GM21786 (cell line): Measurements from ENCODE around the gene LENEP.

Source experiments
- ATAC-seq: cut with Tn5 transposase; IDR thresholded peaks from one replicate; pipeline ENCODE4 v1.9.1; 2021; ENCODE audit not compliant: unreplicated experiment

The LENEP gene

DNA sequence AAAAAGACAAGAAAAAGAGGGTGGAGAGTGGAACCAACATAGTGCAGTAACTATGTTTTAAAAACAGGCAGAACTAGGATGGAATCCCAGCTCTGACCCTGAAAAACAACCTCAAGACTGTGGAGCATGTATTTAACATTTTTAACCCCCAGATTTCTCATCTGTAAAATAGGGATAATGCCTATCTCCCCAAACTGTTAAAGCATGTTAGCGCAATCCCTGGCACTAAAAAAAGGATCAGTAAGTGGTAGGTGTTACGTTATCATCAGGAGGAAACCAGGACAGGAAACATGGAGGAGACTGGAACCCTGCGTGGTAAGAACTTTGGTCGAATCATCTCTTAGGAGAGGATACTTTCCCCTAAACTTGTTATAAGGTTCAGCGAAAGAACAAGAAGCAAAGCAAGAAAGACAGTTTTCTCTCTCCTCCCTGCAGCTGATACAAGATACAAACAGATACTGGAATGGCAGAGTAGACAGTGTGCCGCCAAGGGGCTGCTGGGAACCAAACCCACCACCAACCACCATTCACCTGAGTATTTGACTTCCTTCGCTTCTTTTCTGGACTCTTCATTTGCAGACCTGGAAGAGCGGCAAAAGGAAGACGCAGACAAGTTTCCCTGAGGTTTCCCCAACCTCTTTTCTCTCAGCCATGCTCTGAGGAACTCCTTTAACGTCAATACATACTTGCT is 32.8 kb upstream of the LENEP start:
- ATAC-seq = no peak

DNA sequence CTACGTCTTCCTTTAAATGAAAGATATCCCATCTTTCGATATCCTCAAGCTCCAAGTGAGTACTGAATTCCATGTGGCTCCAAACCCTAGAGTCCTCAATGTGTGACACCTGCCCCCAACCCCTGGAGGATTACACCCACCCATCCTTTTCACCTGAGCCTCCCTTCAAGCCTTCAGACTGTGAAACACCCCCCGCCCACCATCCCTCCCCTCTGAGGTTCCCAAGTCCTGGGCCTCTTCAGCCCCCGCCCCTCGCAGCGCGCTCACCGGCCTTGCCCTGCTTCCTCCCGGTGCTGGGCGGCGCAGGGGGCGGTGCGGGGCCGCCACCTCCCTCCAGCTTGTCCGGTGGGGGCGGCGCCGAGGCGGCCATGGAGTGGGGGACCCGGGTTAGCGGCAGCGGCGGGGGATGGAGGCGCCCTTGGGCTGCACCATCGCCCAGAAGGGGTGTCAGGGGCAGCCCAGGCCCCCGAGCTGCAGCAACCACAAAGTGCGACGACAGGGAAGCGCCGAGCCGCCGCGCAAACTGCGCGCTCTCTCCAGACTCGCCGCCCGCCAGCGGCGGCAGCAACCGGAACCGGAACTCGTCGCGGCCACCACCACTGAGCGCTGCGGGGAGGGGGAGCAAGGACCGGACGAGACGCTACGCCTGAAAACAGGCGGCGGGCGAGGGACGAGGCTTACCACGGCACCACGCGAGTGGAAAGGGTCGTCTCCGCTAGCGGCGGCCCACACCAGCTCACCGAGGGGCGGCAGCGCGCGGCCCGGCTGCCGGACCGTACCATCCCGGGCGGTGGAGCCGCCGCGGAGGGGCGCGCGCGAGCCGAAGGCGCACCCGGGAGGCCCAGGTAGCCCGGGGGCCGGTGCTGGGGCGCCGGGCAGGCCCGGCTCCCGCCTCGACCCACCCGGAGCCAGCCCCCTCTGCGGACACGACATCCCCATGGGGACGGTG is 31.9 kb upstream of the LENEP start, which contains the start of gene PYGO2:
PYGO2 (minus strand) TSS at position 576 of the 949 bp plus-strand sequence; CDS start at position 370, 206 bp downstream.
- peak; percentile 77 for ATAC-seq

DNA sequence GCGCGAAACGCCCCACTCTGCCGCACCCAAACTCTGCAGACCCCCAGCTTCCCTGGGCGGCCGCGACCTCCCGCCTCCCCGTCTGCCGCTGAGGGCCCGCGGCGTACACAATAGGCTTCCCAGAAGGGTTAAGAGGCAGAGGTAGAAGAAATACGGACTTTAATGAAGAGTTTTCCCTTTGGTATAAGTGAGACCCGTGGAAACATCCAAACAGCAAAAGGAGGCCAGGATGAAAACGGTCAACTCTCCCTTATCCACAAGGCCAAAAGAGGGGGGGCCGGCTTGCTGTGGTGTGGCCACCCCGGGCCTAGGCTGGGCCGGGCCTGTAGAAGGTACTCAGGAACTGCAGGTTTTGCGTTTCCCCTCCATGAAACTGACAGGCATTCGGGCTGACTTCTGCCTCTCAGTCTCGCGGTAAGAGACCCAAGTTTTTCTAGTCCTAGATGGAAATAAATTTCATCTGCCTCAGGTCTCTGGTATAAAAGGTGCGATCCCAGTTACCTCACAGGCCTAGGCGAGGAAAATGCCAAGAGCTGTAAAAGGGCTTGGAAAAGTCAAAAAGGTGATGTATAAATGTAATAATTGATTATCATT is 31.1 kb upstream of the LENEP start:
- ATAC-seq = no peak

DNA sequence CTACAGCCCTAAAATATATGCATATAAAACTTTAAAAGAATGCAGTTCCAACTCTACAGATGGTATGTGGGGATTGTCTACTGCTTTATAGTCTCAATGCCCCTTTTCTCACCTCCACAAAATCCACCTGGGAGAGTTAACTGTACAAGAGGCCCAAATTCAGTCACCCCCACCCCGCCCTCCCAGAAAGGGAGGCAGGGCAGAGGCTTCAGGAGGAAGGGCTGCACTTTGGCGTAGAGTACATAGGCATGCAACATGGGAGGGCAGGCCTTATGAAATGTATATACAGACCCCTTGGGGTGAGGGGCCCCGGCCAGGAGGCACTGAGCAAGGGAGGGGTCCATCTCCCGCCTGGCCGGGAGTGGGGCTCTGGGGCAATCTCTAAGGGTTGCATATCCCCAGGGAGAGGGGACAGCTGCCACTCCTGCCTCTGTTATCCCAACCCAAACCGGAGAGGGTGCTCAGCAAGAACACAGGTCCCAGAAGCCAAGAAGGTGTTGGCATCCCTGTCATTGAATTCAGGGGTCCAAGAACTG is 30.5 kb upstream of the LENEP start:
- ATAC-seq = no peak

DNA sequence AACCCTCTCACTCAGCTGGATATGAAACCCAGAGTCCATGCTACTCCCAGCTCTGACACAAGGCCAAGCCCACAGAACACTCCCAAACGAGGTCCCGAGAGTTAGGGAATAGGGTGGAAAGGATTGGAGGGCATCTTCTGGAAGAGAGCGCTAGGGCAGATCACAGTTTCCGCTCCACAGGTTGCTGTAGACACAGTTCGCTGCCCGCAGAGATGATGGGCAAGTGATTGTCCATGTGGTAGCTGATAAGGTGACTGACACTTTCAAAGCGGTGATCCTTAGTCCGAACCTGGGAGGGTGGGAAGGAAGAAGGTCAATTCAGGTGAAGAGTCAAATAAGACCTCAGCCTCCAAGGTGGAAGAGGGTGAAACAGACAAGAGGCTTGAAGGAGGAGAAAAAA is 29.7 kb upstream of the LENEP start:
- no peak for ATAC-seq

DNA sequence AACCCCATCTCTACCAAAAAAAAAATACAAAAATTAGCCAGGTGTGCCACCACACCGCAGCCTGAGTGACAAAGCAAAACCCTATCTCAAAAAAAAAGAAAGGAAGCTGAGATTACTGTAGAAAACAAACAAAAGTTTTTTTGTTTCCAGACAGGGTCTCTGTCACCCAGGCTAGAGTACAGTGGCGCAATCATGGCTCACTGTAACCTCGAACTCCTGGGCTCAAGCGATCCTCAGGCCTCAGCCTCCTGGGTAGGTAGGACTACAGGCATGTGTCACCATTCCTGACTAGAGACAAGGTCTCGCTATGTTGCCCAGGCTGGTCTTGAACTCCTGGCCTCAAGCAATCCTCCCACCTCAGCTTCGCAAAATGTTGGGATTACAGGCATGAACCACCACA is 29.0 kb upstream of the LENEP start:
- ATAC-seq = no peak

DNA sequence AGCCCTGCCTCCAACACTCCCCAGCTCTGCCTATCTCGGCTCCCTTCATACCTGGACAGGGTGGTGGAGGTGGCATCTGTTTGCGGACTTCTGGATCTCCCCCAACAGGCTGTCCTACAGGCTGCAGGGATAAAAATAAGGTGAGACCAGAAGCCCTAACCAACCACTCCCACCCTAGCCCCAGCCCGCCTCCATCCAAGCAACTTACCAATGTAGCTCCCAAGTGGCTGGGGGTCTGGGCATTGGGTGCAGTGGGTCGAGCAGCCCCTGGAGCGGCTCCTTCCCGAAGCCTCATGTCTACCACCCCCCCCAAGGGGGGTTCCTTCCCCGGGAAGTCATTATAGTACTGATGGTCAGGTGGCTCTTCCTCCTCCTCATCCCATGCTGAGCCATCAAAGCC is 27.3 kb upstream of the LENEP start:
- no peak for ATAC-seq

DNA sequence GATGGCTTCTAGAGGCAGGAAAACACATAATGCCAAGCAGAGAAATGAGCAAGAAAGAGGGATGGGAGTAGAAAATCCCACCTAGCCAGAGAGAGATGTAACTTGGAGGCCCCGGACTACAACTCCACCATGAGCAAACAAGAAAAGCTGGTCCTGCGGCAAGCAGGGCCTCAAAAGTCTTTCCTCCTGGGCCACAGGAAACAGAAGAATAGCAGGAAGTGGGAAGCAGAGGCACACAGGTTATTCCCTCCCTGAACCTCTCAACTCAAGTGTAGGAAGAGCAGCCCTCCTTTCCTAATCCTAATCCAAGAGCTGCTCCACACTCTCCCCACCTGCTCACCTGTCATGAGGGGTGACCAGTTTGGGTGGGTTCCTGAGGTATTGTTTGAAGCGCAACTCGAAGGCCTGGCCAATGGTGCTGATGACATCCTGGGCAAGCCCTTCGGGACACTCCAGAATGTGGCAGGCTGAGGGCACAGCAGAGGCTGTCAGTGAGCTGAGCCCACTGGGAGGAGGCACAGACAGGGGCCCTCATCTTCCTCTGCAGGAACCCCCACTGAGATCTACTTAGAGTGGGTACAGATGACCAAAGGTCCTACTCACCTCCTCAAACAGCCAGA is 25.9 kb upstream of the LENEP start:
- ATAC-seq = no peak

DNA sequence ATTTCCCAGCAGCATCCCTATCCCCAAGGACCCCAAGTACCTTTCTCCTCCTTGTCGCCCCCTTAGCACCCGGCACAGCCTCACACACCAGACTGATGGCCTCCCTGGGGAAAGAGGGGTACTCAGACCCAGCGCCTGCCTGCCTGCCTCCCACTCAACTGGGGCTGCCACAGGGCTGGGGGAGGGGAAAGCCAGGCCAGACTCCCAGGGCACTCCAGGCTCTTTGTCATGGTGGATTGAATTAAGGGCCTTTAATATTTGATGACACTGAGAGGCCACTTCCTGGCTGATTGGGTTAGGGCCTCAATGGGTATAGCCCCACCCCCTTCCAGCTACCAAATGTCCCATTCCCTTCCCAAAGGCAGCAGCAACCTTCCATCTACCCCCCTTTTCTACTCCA is 24.7 kb upstream of the LENEP start:
- no peak for ATAC-seq

DNA sequence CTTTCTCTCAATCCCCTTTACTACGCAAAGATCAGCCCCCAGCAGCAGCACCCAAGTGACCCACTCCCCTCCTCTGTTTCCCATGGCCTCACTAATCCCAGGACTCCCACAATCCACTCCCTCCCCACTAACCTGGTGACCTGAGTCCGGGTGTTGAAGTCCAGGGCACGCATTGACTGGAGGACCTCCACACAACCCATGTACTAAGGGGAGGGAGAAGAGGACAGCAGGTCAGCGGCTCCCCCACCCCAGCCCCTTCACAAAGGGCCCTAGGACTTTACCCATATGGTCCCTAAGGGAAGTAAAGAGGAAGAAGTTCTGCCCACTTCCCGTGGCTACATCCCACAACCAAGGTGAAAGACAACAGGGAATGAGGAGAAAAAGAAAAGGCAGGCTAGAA is 24.1 kb upstream of the LENEP start:
- ATAC-seq = no peak

DNA sequence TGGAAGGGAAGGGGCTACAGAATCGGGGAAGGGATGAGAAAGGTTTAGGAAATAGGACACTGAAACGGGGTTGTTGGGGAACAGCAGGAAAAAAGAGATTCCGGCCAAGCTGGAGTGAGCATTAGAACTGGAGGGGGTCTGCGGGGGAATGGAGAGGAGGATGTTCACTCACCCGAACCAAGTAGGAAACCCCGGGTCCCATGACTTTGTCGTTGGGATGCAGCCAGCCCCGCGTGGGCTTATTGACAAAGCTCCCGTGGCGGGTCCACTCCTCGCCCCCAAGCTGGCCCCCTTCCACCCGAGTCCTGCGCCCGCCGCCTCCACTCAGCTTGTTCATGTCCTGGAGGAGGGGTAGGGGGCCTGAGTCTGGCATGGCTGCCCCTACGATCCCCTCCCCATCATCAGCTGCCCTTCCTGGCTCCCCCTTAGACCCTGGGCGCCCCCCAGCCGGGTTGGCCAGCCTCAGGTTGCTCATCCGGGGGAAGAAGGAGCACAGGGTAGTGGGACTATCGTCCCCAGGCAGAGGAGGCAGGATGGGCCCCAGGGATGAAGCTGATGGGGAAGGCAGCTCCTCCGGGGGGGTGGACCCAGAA is 23.4 kb upstream of the LENEP start:
- no peak for ATAC-seq

DNA sequence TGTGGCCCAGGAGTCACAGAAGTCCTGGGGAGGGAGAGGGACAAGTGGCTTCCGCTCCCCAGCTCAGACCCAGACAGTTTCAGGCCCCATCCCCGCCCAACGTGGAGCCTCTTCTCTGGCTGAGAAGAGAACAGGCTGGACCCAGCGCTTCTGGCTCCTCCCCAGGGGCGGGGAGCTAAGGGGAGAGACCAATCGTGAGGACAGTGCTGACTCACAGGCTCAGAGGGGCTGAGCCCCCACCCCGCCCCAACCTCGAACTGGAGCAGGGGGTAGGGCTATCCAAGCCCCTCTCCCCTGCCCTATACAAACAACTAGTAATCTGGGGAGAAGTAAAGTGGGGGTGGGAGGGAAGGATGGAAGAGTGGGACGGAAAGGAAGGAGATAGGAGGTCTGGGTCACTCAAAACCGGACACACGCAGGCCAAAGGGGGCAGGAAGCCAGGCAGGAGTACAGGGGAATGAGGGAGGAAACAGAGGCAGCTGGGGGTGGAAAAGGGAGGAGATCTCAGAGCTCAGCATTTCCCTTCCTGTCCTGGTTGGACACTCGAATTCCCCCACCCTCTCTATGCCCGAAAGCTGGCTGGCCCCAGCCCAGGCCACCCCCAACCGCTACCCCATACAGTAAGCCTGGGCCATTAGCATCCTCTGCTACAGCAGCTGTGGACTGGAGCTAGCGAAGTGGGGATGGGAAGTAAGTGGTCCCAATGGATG is 22.6 kb upstream of the LENEP start, which contains the start of gene SHC1:
SHC1 (minus strand) TSS at position 117 of the 710 bp plus-strand sequence. CDS start 221 bp downstream, outside the sequence.
- ATAC-seq = no peak

DNA sequence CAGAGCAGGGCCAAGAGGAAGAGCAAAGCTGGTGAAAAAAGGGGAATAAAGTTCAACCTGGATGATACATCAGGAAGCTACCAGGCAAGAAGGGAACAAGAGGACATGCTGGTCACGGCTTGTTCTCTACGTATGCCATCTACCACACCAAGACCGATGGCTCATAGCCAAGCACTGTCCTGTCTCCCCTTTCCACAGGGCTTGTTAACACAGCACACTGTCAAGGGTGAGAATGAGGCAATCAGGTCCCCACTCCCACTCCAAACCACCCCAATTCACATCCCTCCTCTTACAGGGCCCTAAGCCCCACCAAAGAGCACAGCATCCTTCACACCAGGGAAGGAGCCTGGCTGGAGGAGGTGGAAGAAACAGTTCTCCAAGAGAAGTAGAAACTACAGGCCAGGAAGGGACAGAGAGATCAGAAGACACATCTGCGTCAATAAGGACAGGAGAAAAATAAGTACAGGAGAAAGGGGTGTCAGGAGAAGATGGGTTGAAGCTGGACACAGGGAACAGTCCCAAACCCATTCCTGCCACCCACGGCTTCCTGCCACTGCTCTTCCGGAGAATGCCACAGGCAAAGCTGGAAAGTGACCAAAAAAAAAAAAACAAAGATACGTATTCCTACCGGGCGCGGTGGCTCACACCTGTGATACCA is 21.9 kb upstream of the LENEP start:
- no peak for ATAC-seq

DNA sequence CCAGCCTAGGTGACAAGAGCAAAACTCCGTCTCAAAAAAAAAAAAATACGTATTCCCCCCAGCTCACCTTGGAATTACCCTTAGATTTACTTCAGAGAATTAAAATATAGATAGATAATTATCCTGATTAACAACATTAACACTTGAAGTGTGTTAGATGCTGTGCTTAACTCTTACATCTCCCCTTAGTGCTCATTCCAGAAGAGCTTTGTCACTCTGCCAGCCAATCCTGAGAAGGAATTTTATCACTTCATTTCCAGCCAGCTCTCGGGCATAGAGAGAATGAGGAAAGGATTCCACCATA is 21.2 kb upstream of the LENEP start:
- no peak for ATAC-seq

DNA sequence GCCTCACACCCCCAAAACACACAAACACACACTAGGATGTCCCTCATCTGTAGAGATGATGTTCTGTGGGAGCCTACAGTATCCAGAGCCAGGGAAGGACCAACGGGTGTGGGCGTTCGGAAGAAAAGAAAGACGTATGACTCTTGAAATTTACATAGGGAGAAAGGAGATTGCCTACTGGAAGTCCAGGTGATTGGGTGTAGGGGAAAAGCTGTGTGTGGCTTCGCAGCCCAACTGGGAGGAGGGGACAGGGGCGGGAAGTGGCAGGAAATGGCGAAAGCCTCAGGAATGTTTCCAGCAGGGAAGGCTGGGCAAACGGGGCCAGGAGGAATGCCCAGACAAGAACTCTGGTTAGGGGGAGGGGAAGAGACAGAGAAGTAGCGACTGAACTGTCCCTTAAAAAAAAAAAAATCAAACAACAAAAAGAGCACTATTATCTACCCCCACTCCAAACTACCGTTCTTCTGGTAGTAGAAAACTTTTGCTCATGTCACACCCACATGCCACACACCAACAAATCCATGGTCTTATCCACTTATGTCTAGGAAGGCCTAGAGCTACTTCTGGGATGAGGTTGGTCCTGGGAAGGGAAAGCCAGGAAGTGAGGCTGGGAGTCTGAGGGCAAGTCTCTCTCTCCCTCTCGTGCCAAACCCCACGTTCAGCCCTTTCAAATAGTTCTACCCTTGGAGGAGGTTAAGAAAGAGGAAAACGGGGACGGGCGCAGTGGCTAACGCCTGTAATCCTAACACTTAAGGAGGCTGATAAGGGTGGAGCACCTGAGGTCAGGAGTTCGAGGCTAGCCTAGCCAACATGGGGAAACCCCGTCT is 20.7 kb upstream of the LENEP start:
- ATAC-seq = no peak

DNA sequence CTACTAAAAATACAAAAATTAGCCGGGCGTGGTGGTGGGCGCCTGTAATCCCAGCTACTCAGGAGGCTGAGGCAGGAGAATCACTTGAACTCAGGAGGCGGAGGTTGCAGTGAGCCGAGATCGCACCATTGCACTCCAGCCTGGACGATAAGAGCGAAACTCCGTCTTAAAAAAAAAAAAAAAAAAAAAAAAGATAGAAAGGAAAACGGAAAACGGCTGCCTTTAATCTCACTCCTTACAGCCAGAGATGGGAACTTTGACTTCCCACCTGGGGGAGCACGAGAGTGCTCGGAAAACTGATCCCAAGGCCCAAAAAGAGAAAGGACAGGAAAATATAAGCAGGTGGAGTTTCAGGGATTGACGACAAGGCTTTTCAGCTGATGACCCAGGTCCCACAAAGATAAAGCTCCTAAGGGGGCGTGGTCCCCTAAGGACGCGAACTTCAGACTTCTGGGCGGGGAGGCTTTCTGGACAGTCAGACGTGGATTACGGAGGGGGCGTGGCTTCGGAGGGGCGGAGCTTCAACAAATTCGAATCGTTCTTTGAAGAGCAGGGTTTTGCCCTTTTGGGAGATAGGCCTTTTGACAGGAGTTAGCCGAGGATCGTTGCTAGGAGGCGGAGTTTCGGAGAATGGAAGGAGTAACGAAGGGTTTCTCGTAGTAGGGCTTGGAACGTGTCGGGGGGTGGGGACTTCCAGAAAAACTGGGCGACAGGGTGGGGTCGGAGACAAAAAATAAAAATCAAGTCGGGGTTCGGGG is 19.9 kb upstream of the LENEP start:
- ATAC-seq = peak; percentile 21

DNA sequence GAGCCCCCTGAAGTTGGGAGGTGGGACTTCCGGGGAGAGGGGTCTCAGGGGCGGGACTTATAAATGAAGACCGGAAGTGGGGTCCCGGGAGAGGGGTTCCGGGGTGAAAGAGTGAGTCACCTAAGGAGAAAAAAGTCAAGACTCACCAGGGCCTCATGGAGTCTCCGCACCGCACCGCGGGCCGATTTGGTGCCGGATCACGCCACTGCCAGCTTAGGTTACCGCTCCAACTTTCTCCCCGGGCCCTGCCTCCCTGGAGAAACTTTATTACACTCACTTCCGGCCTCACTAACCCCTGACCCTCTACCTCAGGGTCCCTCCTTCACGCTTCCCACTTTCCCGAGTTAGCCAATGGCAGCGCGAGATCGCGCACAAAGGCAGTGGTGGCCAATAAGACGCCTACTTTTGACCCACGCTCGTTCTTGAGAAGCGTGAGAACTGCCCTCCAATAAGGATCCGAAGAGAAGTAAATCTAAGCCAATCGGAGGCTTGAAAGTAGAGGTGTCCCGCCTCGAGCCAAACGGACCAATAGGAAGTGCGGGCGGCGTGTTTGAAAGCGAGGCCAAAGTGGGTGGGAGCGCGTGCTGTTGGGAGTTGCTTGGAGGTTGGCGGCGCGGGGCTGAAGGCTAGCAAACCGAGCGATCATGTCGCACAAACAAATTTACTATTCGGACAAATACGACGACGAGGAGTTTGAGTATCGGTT is 19.1 kb upstream of the LENEP start, which contains the start of gene CKS1B:
CKS1B (plus strand) TSS at position 580 of the 706 bp plus-strand sequence; CDS start at position 645, 65 bp downstream.
- peak; percentile 77 for ATAC-seq
